Activated T-cell treated with anti-CD3 and anti-CD28 coated beads, Interleukin-2, amount 50 U/mL, for 1 hour (primary cell): ENCODE data around the gene PTPN22.

Source experiments
- DNase-seq: peaks from one replicate; pipeline ENCODE4 v3.0.0-alpha.2; 2020

PTPN22 gene

GRCh38 chr1:113849072-113849471, 22.4 kb downstream of the PTPN22 start:
- DNase-seq = no peak

- DNase-seq = no peak
Measured at GRCh38 chr1:113846391-113847035, 25.0 kb downstream of the PTPN22 start.

GRCh38 chr1:113836534-113836933, 35.0 kb downstream of the PTPN22 start:
- no peak for DNase-seq

DNA sequence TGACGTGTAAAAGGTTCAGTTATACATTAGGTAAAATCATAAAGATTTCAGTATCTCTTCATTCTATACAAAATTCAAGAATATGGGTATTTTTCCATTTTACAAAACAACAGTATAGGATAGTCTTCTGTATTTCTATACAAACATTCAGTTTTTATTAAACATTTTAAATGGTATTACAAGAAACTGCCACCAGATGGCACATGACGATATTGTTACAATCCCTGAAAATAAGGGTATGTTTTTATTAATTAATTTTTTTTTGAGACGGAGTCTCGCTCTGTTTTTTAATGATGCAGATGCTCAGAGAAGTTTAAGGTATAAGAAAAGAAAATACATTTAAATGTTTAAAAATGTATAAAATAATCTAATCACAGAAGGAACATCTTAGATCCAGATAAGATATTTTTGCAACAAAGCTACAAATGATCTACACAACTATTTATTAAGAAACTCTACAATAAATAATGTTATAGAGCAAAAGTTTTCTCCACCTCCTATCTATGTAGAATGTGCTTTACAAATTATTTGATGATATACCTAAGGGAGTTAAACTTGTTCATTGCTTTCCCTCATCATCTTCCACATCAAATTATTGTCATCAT, 35.7 kb downstream of the PTPN22 start:
- no peak for DNase-seq

DNA sequence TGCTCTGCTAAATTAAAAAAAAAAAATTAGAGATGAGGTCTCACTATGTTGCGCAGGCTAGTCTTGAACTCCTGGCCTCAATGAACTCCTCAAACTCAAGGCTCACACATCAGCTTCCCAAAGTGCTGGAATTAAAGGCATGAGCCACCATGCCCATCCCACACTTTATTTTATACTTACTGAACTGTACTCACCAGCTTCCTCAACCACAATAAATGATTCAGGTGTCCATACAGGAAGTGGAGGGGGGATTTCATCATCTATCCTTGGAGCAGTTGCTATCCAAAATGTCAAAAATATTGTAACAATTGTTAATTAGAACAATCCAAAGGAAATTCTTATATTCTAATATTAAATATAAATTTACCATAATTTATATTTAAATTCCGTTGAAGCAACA, 36.8 kb downstream of the PTPN22 start:
- no peak for DNase-seq

- no peak for DNase-seq
Measured at GRCh38 chr1:113830039-113830438, 41.5 kb downstream of the PTPN22 start.

DNA sequence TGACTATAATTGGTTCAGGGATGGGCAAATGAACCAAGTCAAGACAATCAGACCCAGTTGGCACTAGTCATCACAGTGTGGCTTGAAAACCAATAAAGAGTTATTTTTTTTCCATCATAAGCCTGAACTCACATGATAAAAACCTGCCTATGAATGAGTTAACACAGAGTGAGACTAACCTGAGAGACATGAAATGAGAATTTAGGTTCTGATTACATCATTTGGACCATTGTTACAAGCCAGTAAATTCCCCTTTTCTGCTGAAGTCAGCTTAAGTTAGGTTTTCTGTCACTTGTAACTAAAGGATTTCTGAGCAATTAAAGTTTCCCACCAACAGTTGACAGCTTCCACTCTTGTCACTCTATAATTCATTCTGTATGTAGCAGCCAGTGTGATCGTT, 49.6 kb downstream of the PTPN22 start:
- no peak for DNase-seq

DNA sequence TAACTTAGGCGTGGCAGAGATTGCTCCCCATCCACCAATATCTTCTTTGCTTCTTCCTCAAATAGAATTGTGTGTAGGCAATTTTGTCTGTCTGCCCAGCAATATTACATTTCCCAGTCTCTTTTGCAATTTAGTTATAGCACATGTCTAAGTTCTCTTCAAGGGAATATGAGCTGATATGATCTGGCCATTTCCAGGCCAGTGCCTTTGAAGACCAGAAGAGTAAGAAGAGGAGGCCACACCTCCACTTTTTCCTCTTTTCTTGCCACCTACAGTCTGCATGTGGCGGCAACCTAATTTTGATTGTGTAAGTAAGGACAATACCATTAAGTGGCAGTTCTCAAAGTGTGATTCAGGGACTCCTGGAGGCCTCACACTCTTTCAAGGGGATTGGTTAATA, 52.9 kb downstream of the PTPN22 start:
- DNase-seq = no peak

DNA sequence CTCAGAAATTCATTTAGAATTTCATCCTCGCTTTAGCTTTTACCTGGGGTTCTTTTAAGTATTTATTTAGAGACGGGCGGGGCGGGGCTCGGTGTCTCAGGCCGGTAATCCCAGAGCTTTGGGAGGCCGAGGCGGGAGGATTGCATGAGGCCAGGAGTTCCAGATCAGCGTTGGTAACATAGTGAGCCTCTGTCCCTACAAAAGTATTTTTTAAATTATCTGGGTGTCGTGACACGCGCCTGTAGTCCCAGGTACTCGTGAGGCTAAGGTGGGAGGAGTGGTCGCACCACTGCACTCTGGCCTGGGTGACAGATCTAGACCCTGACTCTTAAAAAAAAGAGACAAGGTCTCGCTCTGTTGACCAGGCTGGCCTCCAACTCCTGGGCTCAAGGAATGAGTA, 58.3 kb downstream of the PTPN22 start:
- no peak for DNase-seq

- peak; percentile 31 for DNase-seq
Measured at GRCh38 chr1:113812661-113813135, 58.8 kb downstream of the PTPN22 start.

DNA sequence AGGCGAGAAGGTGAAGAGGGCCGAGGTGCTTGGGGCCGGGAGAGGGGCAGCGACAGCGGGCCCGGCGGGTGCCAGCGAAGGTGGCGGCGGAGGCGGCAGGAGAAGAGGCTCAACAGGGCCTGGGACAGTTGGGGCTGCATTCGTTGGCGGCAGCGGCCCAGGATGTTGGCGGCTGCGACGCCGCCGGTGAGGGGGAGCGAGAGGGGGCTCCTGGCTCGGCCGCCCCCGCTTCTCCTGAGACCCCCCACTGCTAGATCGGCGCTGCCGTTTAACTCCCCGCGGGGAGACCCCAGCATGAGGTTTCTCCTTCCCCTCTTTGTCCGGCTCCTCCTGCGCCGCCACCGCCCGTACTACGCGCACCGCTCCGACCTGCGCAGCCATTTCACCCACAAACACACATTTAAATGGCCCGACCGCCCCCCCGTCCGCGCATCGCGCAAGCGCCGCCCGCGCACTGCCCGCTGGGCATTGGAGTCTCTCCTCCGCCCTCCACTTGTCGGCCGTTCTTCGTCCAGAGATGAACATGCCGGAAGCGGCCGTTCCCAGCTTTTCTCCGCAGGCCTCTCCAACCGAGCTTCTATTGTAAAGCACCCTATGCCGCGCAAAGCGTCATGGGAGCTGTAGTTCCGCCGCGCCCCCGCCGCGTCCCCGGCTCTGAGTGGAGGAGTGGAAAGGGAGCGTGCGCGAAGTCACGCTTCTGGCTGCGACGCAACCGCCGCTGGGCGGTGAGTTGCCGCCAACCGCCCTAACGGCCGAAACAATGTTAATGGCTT, 59.4 kb downstream of the PTPN22 start, which contains the start of gene RSBN1:
Gene RSBN1, minus strand, starts transcription at position 589 of the 773 bp plus-strand sequence. Its CDS starts 64 bp downstream, at position 525.
- peak; percentile 97 for DNase-seq

DNA sequence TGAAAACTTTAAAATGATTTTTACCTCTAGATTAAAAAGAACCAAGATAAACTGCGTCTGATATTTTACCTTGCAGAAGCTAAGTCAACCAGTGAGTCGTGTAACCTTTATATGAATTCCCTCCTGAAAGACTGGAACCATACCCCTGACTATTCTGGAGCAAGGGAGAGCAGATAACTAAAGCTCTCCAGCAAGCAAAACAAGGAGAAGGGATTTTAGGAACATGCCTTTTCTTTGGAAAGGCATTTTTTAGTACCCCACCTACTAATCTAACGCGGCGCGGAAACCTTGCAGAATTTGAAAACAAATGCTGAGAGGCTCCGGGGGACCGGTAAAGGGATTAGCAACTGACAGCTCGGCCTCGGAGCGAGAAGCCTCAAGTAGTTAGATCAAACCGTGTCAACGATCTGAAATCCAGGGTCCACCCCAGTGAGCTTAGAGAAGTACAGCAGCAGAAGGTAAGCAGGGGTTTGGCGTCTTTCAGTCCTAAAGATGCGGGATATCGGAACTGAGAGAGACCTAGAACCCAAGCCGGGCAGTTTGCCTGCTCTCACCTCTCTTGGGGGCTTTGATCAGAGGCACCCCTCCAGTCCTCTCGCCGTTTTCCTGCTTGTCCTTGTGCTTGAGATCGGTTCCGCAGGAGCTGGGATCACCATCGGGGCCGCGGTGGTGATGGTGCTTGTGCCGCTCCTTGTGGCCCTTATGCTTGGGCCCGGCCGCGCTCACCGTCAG, 60.2 kb downstream of the PTPN22 start:
- no peak for DNase-seq

- no peak for DNase-seq
Measured at GRCh38 chr1:113809670-113810602, 61.6 kb downstream of the PTPN22 start.

GRCh38 chr1:113808450-113809195, 62.9 kb downstream of the PTPN22 start:
- DNase-seq = no peak

- no peak for DNase-seq
Measured at GRCh38 chr1:113805639-113806038, 65.9 kb downstream of the PTPN22 start.

DNA sequence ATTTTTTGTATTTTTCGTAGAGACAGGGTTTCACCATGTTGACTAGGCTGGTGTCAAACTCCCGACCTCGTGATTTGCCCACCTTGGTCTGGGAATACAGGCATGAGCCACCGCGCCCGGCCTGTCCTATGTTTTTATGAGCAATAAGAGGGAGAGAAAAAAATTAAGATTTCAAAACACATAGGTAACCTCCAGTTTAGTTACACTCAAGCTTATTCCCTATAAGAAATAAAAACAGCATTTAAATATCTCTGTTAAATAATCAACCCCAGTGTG, 66.3 kb downstream of the PTPN22 start:
- DNase-seq = no peak

- DNase-seq = no peak
Measured at GRCh38 chr1:113804421-113805255, 66.9 kb downstream of the PTPN22 start.

- DNase-seq = no peak
Measured at GRCh38 chr1:113802367-113803007, 69.0 kb downstream of the PTPN22 start.

GRCh38 chr1:113800487-113800886, 71.0 kb downstream of the PTPN22 start:
- no peak for DNase-seq

DNA sequence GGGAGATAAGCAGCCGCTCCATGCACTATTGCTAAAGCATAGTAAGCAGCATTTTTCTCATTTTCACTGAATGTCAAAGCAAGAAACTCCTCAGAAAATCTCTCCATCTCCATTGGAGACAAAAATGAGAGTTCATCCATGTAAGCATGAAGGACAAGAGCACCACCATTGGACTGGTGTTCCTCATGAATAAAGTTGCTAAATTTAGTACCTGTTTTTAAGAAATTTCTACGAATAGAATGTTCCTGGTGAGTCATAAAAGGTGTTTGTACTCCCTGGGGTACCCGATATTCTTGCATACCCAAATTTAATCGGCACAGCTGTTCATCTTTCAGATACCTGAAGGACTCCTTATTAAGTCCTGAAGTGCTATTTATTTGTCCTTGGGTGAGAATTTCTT, 74.0 kb downstream of the PTPN22 start:
- no peak for DNase-seq
